GM12872 (cell line): Measurements from ENCODE around the gene HOXB7.

Source experiments
- TF ChIP-seq, protein P1 (sequence below): IDR thresholded peaks from 3 replicates; pipeline ENCODE4 v1.5.1; 2011; ENCODE audit warnings: low read depth, mild to moderate bottlenecking, low read length, moderate library complexity; ENCODE audit not compliant: insufficient read depth

HOXB7 gene

DNA sequence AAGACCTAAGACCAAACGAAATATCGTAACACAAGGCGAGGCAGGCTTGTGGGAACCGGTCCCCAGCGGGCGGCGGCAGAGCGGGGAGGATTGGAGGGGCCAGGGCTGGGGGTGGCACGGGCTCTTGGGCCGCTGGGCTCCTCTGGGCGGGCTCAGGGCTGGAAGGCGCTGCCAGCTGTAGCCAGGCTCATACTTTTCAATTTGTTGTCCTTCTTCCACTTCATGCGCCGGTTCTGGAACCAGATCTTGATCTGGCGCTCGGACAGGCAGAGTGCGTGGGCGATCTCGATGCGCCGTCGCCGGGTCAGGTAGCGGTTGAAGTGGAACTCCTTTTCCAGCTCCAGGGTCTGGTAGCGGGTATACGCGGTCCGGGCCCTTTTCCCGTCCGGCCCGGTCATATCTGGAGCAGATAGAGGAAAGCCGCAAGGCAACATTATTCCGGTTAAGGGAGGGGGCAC lies 18.7 kb downstream of the HOXB7 start:
- TF ChIP-seq, protein P1, sequence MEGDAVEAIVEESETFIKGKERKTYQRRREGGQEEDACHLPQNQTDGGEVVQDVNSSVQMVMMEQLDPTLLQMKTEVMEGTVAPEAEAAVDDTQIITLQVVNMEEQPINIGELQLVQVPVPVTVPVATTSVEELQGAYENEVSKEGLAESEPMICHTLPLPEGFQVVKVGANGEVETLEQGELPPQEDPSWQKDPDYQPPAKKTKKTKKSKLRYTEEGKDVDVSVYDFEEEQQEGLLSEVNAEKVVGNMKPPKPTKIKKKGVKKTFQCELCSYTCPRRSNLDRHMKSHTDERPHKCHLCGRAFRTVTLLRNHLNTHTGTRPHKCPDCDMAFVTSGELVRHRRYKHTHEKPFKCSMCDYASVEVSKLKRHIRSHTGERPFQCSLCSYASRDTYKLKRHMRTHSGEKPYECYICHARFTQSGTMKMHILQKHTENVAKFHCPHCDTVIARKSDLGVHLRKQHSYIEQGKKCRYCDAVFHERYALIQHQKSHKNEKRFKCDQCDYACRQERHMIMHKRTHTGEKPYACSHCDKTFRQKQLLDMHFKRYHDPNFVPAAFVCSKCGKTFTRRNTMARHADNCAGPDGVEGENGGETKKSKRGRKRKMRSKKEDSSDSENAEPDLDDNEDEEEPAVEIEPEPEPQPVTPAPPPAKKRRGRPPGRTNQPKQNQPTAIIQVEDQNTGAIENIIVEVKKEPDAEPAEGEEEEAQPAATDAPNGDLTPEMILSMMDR: no peak

DNA sequence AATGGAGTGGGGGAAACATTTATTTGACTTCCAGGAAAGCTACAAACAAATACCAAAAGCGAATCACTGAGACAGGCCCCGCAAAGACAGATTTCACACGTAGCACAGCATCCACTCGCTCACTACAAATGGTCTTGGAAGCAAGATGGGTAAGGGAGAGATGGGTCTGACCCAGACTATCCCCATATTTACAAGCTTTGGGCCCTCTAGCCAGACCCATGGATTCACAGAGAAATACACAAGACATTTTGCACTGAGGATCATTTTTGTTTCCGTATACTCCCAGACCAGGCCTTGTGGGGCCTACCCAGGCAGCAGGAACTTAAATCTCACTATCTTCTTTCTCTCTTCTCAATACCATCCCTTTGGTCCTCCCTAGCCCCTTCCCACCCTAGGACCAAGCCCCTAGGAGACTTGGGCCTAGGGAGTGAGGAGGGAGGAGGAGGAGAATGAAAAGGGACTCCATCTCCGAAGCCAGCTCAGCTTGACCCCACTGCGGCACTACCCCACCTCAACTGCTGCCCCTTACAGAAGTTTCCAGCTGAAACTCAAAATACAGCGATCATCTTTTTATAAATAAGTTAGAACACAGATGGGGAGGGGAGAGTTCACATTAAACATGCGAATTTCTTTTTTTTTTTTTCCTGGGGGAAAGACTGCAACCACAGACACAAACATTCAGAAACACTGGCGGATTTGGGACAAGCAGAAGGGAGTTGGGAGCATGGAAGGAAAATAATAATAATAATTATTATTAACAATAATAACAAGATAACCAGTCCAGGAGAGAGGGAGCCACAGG lies 19.4 kb downstream of the HOXB7 start:
- TF ChIP-seq, protein P1: no peak

DNA sequence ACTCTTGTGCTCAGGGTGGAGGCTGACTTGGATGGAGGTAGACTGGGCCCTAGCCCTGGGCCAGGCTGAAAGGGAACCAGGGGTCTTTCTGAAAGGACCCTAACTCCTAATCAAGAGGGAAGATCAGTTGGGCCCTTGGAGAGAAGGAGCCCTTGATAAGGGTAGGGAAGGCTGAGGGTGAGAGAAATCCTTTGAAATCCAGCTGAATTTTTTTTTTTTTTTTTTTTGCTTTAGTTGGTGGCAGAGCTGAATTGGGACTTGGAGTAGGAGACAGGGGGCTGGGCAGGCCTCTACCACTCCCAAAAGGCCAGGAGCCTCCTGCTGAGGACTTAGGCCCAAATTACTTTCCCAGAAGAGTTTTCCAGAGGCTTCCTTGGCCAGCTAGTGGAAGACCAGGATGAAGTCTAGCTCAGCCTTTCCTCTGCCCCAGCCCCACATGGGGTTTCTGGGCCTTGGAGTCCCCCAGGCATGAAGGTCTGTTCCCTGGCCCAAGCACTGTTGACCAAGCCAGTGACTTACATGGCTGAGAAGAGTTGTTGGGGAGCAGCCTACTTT lies 20.1 kb downstream of the HOXB7 start:
- TF ChIP-seq, protein P1: no peak

DNA sequence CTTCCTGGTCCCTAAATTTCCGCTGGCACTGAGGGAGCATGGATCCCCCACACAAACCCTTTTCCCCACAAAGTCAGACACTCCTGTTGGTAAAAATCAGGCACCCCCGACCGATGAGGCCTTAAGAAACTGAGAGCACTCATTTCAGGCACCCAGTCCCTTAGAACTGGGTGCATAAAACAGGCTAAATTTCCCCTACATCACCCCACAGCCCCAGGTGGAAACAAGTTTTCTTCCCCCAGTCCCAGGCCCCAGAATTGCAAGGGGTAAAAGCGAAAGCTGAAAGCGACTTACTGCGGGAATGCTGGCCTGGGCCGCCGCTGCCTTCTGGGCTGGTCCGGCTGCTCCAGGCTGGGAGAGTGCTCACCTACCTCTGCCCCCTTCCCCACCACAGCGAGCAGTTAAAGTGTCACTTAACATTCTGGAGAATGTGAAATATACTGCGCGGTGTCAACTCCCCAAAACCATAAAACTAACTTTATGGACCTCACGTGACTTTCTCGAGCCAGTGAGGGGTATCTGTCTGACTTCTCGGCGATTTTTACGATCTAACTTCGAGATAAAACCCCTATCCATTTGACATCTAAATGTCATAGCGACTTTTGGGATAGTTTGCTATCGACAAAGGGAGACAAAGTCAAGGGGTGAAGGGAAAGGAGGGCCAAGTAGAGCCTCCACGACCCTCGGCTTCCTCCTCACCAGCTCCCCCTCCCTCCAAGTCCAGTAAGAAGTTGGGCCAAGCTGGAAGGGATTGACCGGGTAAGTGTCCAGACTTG lies 20.8 kb downstream of the HOXB7 start, which contains the start of gene HOXB3:
HOXB3 (minus strand) TSS at position 411 of the 776 bp plus-strand sequence. CDS start 37,767 bp downstream, outside the sequence.
- TF ChIP-seq, protein P1: no peak

DNA sequence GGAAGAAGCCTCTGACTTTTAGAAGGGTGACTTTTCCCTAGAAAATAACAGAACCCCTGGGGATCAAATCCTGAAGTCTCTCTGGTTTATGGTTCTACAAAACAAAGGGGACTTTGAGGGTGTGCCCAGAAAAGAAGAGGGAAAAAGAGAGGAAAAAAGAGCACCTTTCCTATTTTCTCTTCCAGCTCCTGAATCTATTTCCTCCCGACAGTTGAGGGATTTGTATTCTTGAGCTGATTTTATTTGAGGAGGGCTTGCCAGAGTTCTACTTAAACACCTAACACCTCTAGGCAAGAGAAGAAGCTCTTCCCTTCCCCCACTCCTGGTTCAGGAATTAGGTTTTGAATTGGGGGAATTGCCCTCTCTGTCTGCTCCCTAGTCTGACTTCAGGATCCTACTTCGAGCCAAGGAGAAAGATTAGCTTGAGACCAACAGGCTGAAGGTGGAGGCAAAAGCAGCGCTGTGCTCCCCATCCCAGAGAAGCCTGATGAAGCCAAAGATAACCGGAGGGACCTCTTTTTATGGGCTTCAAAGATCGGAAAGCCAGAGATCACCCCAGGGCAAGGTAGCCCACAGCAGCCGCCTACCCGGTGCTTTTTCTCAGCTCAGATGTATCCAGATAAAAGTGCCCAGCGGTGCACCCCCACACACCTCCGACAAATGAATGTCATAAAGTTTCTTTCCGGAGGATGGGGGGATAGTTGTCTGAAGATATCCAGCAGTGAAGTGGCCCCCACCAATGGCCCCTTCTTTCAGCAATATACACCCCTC lies 21.6 kb downstream of the HOXB7 start:
- TF ChIP-seq, protein P1: no peak

DNA sequence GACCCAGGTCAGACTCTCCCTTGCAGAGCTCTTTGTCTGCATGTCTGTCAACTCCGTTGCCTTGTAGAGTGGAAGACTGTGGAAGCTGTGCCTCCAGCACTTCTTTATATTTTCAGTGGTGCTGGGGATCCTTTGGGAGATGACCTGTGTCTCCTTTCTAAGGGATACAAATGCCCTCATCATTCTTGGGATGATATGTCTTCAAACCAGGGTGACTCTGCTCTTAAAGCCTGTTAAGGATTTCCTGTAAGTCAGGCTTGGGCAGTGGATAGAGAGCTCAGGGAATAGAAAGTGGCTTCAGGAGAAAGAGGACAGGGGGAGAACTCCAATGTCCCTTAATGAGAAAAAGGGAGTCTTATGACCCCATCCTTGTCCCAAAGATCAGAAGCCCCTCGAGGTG lies 22.3 kb downstream of the HOXB7 start:
- TF ChIP-seq, protein P1: no peak
